HepG2 (cell line): ENCODE measurements around the gene DHX16. TPM values are rescaled to one million over a fixed set of nuclear protein-coding genes. Genes with fewer than 3 reads are reported as not detected.
"Not testable (repeated sequence)": the region's sequence is repeated elsewhere in the genome, so short reads cannot be mapped to it uniquely, and the experiment has no call there.

ENCODE experiments used
- ATAC-seq: fragments of 200-7000 bp; cut with Tn5 transposase; 3 replicates; pipeline ENCODE4 v1.9.1; 2020; ENCODE audit warnings: mild to moderate bottlenecking, moderate library complexity
- BruUV-seq: library from RNA; stranded (reverse); fragments of 400-500 nt; replicated peaks from 2 replicates; lab custom pipeline; 2021; lab: Mats Ljungman, UMichigan
- CTCF ChIA-PET: fragments of 300-600 bp; formaldehyde crosslinking; extraction: SDS; loops from one replicate; lab custom pipeline; 2021; ENCODE audit warnings: low total read pairs, inconsistent platforms, low intra/inter-chr PET ratio; lab: Yijun Ruan, JAX
- POLR2A ChIA-PET: fragments of 350-600 bp; sonication (Branson Sonifier 250); formaldehyde crosslinking; loops from one replicate; lab custom pipeline; 2020; ENCODE audit warnings: antibody characterized with exemption, inconsistent platforms; lab: Yijun Ruan, JAX
- DNase-seq: peaks from one replicate; pipeline ENCODE4 v3.0.0-alpha.2; 2015; ENCODE audit warnings: low spot score
- FAIRE-seq: peaks from 3 replicates; lab custom pipeline; 2011; peaks lifted over from hg19 to GRCh38; lab: Jason Lieb, UNC
- H2AFZ ChIP-seq: one replicate; pipeline ENCODE4 v1.6.1; 2011; ENCODE audit warnings: low read length, inconsistent platforms
- H3K27ac ChIP-seq: fragments of 300-600 bp; 3 replicates; pipeline ENCODE4 v1.8.0; 2011; ENCODE audit warnings: mixed run types, mild to moderate bottlenecking, mixed read lengths, low read length, inconsistent platforms; ENCODE audit not compliant: insufficient read depth; ENCODE audit errors: extremely low read length
- H3K27me3 ChIP-seq, 2 experiments: fragments of 200-600 bp in 1 of 2; 2 replicates in 1 of 2; 3 replicates in 1 of 2; pipeline versions ENCODE4 v1.6.0 to v1.8.0; 2011; ENCODE audit warnings: low read length in 2 of 2, mild to moderate bottlenecking in 2 of 2, moderate library complexity in 2 of 2, inconsistent platforms in 1 of 2; ENCODE audit not compliant: insufficient read depth in 2 of 2, control insufficient read depth in 1 of 2
- H3K36me3 ChIP-seq, 2 experiments: fragments of 200-600 bp in 1 of 2; replicated peaks in 1 of 2; 2 replicates in 1 of 2; 3 replicates in 1 of 2; pipeline versions ENCODE4 v1.5.1 to v1.8.0; 2011; ENCODE audit warnings: low read length in 2 of 2, inconsistent platforms in 1 of 2; ENCODE audit not compliant: insufficient read depth in 2 of 2, control insufficient read depth in 1 of 2
- H3K4me1 ChIP-seq: 2 replicates; pipeline ENCODE4 v1.5.1; 2012; ENCODE audit warnings: low read length, inconsistent platforms; ENCODE audit not compliant: insufficient read depth
- H3K4me2 ChIP-seq: 2 replicates; pipeline ENCODE4 v1.6.0; 2011; ENCODE audit warnings: low read depth, low read length, inconsistent platforms
- H3K4me3 ChIP-seq, 3 experiments: fragments of 200-600 bp in 1 of 3; sonication (generic), shearing (Covaris generic) in 1 of 3; replicated peaks in 1 of 3; 2 replicates each; pipeline ENCODE4 v1.5.1; 2011 to 2016; ENCODE audit warnings: low read length in 3 of 3, inconsistent platforms in 2 of 3, low read depth in 2 of 3, mild to moderate bottlenecking in 2 of 3, control low read depth in 1 of 3, mixed read lengths in 1 of 3; ENCODE audit not compliant: insufficient read depth in 1 of 3
- H3K79me2 ChIP-seq: one replicate; pipeline ENCODE4 v1.6.1; 2011; ENCODE audit warnings: low read length, inconsistent platforms; ENCODE audit not compliant: insufficient read depth
- H3K9ac ChIP-seq: 2 replicates; pipeline ENCODE4 v1.6.0; 2011; ENCODE audit warnings: mild to moderate bottlenecking, low read depth, low read length, inconsistent platforms; ENCODE audit not compliant: insufficient read depth
- H3K9me3 ChIP-seq: 2 replicates; pipeline ENCODE4 v1.5.1; 2012; ENCODE audit warnings: mild to moderate bottlenecking, low read length
- H4K20me1 ChIP-seq: 2 replicates; pipeline ENCODE4 v1.6.0; 2011; ENCODE audit warnings: inconsistent platforms, mild to moderate bottlenecking, low read length, moderate library complexity; ENCODE audit not compliant: insufficient read depth
- ATF7 ChIP-seq, 2 experiments: fragments of 450-650 bp in 1 of 2; sonication (generic) in 1 of 2; formaldehyde crosslinking in 1 of 2; IDR thresholded peaks; 2 replicates each; pipeline versions ENCODE4 v1.4.0 to v1.6.1; 2016 to 2020; ENCODE audit warnings: antibody characterized with exemption in 1 of 2, mild to moderate bottlenecking in 1 of 2, missing genetic modification reagents in 1 of 2
- GABPA ChIP-seq, 2 experiments: IDR thresholded peaks; 2 replicates each; pipeline ENCODE4 v1.6.1; 2011 to 2016; ENCODE audit warnings: low read depth in 2 of 2, low read length in 1 of 2, missing biosample characterization in 1 of 2, missing genetic modification characterization in 1 of 2
- GABPB1 ChIP-seq: IDR thresholded peaks from 2 replicates; pipeline ENCODE4 v1.6.1; 2016; ENCODE audit warnings: mild to moderate bottlenecking, missing genetic modification reagents, moderate library complexity, missing compliant biosample characterization
- HOXA3 ChIP-seq: sonication (generic); formaldehyde crosslinking; IDR thresholded peaks from 2 replicates; pipeline ENCODE4 v1.5.0; 2020; ENCODE audit warnings: missing genetic modification reagents
- JUN ChIP-seq: sonication (generic); formaldehyde crosslinking; IDR thresholded peaks from 2 replicates; pipeline ENCODE4 v1.4.0; 2020; ENCODE audit warnings: mild to moderate bottlenecking, missing genetic modification reagents
- JUND ChIP-seq: sonication (generic); formaldehyde crosslinking; IDR thresholded peaks from 2 replicates; pipeline ENCODE4 v1.8.0; 2022; ENCODE audit warnings: mild to moderate bottlenecking, missing genetic modification reagents
- MED1 ChIP-seq: sonication (generic); formaldehyde crosslinking; IDR thresholded peaks from 2 replicates; pipeline ENCODE4 v1.4.0; 2020; ENCODE audit warnings: missing genetic modification reagents
- RXRA ChIP-seq: sonication (generic); formaldehyde crosslinking; IDR thresholded peaks from 2 replicates; pipeline ENCODE4 v1.5.1; 2020; ENCODE audit warnings: missing genetic modification reagents
- SMC3 ChIP-seq: IDR thresholded peaks from 2 replicates; pipeline ENCODE4 v1.6.1; 2011; ENCODE audit warnings: low read length, improper control_type of control experiment
- SP5 ChIP-seq: IDR thresholded peaks from 2 replicates; pipeline ENCODE4 v1.6.1; 2016; ENCODE audit warnings: low read depth, borderline replicate concordance
- ZBTB21 ChIP-seq: sonication (generic); formaldehyde crosslinking; IDR thresholded peaks from 2 replicates; pipeline ENCODE4 v1.4.0; 2020; ENCODE audit warnings: missing genetic modification reagents
- WGBS: methylation state at CpG from one replicate; pipeline ENCODE4 v1.1.6; 2017; ENCODE audit warnings: low lambda C conversion rate; 5-methylcytosine and 5-hydroxymethylcytosine counted together
- in situ Hi-C: cut with HindIII; loops from 2 replicates; pipeline ENCODE4 v1.10.0; 2017; ENCODE audit warnings: low pct_unique_long_range_greater_than_20kb; ENCODE audit not compliant: extremely low pct_ligation_motif_present
- intact Hi-C: fragments of 100-400 bp; cut with micrococcal nuclease; formaldehyde crosslinking; loops from one replicate; pipeline ENCODE4 v1.10.0; 2022; ENCODE audit not compliant: unreplicated experiment
- polyA plus RNA-seq, 8 experiments: library from polyadenylated mRNA; depleted of rRNA in 3 of 8; stranded (reverse) in 7 of 8; unstranded in 1 of 8; fragments of >200 nt; fragmentation: Illumina TruSeq in 4 of 8; extraction: Trizol in 4 of 8; gene quantifications; 2 replicates each; pipeline versions ENCODE4 v1.2.1 to v1.2.3, GENCODE V29; 2011 to 2016; ENCODE audit warnings: low read depth in 4 of 8, missing spikeins in 1 of 8, mixed read lengths in 1 of 8; ENCODE audit not compliant: insufficient read depth in 1 of 8
- total RNA-seq, 5 experiments: library from RNA; depleted of rRNA; stranded (reverse); fragments of >200 nt; fragmentation: Illumina TruSeq; extraction: Trizol; gene quantifications; 2 replicates each; pipeline ENCODE4 v1.2.3, GENCODE V29; 2016; ENCODE audit warnings: low read depth in 1 of 5
- TF ChIP-seq, protein P1 (sequence below): sonication (generic); formaldehyde crosslinking; IDR thresholded peaks from 2 replicates; pipeline ENCODE4 v1.4.0; 2020; ENCODE audit warnings: missing genetic modification reagents
- TF ChIP-seq, protein P2 (sequence below): sonication (generic); formaldehyde crosslinking; conservative IDR thresholded peaks from 2 replicates; pipeline ENCODE4 v1.4.0; 2020; ENCODE audit warnings: mild to moderate bottlenecking, missing genetic modification reagents, moderate library complexity

DHX16 gene
- total and polyA plus RNA-seq, 2 of the 13 experiments (the other 11 are each of a cell fraction or from before 2014, with no cell fraction given) = 57.0 to 58.5 TPM

- TF ChIP-seq SMC3 = peak; percentile 67
Observed at GRCh38 chr6:30670760-30671527, 1.9 kb downstream of the DHX16 start (continued).

GRCh38 chr6:30666300-30666699 is 6.5 kb downstream of the DHX16 start:
- DNase-seq = peak; percentile 73
- H3K27me3 ChIP-seq; CTCF ChIA-PET; H3K79me2 ChIP-seq; FAIRE-seq; BruUV-seq; H3K9me3 ChIP-seq; H3K9ac ChIP-seq; ATAC-seq; H3K4me3 ChIP-seq; H3K27ac ChIP-seq; H3K4me2 ChIP-seq; H2AFZ ChIP-seq; in situ Hi-C loops; intact Hi-C loops; POLR2A ChIA-PET; H4K20me1 ChIP-seq; TF ChIP-seq GABPA (IDR thresholded peaks at IDR 0.05; ENCODE audit: low read depth, low read length); ATF7 (CRISPR knock-in tag; IDR thresholded peaks at IDR 0.05): not testable (repeated sequence)
- H3K36me3 ChIP-seq = peaks cover 34 to 76% of the 10 kb centered on the region in 2 experiments
- 81% methylated on average over 2 of the region's 2 CpGs for WGBS
- peaks cover 16% of the 10 kb centered on the region for H3K4me1 ChIP-seq
- TF ChIP-seq GABPA (CRISPR knock-in tag; IDR thresholded peaks at IDR 0.05; ENCODE audit: low read depth) (peak; percentile 64), MED1 (CRISPR knock-in tag) (0 out of 2 replicates have a peak, but pooled peaks have one; percentile 25), JUN (0 out of 2 replicates have a peak, but pooled peaks have one; percentile 58), ZBTB21 (CRISPR knock-in tag) (peak; percentile 81), GABPB1 (peak; percentile 46), ATF7 (IDR thresholded peaks at IDR 0.05) (peak; percentile 95), HOXA3 (CRISPR knock-in tag) (peak; percentile 31; the same call in 1 of the 2 replicates), SP5 (0 out of 2 replicates have a peak, but pooled peaks have one; percentile 19), JUND (CRISPR knock-in tag) (peak; percentile 16; the same call in 1 of the 2 replicates), RXRA (CRISPR knock-in tag) (peak; percentile 50; the same call in 1 of the 2 replicates)
- TF ChIP-seq, protein P1, sequence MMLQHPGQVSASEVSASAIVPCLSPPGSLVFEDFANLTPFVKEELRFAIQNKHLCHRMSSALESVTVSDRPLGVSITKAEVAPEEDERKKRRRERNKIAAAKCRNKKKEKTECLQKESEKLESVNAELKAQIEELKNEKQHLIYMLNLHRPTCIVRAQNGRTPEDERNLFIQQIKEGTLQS (CRISPR knock-in tag) = peak; percentile 80
- TF ChIP-seq, protein P2, sequence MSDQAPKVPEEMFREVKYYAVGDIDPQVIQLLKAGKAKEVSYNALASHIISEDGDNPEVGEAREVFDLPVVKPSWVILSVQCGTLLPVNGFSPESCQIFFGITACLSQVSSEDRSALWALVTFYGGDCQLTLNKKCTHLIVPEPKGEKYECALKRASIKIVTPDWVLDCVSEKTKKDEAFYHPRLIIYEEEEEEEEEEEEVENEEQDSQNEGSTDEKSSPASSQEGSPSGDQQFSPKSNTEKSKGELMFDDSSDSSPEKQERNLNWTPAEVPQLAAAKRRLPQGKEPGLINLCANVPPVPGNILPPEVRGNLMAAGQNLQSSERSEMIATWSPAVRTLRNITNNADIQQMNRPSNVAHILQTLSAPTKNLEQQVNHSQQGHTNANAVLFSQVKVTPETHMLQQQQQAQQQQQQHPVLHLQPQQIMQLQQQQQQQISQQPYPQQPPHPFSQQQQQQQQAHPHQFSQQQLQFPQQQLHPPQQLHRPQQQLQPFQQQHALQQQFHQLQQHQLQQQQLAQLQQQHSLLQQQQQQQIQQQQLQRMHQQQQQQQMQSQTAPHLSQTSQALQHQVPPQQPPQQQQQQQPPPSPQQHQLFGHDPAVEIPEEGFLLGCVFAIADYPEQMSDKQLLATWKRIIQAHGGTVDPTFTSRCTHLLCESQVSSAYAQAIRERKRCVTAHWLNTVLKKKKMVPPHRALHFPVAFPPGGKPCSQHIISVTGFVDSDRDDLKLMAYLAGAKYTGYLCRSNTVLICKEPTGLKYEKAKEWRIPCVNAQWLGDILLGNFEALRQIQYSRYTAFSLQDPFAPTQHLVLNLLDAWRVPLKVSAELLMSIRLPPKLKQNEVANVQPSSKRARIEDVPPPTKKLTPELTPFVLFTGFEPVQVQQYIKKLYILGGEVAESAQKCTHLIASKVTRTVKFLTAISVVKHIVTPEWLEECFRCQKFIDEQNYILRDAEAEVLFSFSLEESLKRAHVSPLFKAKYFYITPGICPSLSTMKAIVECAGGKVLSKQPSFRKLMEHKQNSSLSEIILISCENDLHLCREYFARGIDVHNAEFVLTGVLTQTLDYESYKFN (CRISPR knock-in tag) = 0 out of 2 replicates have a peak, but pooled peaks have one; percentile 37
